ENCODE data around the gene ITGB3. TPM values are rescaled to one million over a fixed set of nuclear protein-coding genes. Genes with fewer than 3 reads are reported as not detected.

ITGB3 gene
- total and polyA plus RNA-seq, 10 of the 15 experiments (the other 5 are each of a cell fraction or from before 2014, with no cell fraction given) = 0.69 to 22.8 (median 13.6) TPM

- ChIA-PET RAD21 (ENCODE audit: unreplicated experiment) (no interaction called here), SMC1A (ENCODE audit: uncharacterized antibody, unreplicated experiment) (interaction anchor here (0.8 kb wide), 1 partner anchor 15 kb away, joined by 3 read pairs; no protein-coding TSS in a partner anchor), CTCF (interaction anchor here (0.9 kb wide), 1 partner anchor 17 kb away, joined by 3 read pairs; no protein-coding TSS in a partner anchor), POLR2A (no interaction called here)
- Histone ChIP-seq H3K4me2 (ENCODE audit: control insufficient read depth, insufficient read depth) (no peak overlapping the region), H3K9me3 (replicated peaks; ENCODE audit: control insufficient read depth, insufficient read depth, low read length) (no peaks in the 10 kb centered on the region; the same call in 2 of the 3 replicates), H3K79me2 (ENCODE audit: control insufficient read depth, insufficient read depth, low read length) (no peaks in the 10 kb centered on the region), H3K9ac (ENCODE audit: control insufficient read depth, insufficient read depth, low read length) (no peak overlapping the region), H3K27me3 (replicated peaks in 1 of 2; ENCODE audit: control insufficient read depth in 2 of 2, insufficient read depth in 2 of 2, low read length in 1 of 2) (no peaks in the 10 kb centered on the region), H4K20me1 (ENCODE audit: control insufficient read depth, insufficient read depth) (no peaks in the 10 kb centered on the region), H3K27ac (ENCODE audit: control insufficient read depth, insufficient read depth) (no peak overlapping the region), H3K4me3 (no peak overlapping the region), H3K4me1 (ENCODE audit: control insufficient read depth, insufficient read depth, low read length) (peaks cover 9% of the 10 kb centered on the region), H3K36me3 (ENCODE audit: control insufficient read depth in 2 of 2, insufficient read depth in 2 of 2, low read length in 1 of 2) (no peaks in the 10 kb centered on the region), H2AFZ (ENCODE audit: control insufficient read depth, low read depth, low read length) (no peak overlapping the region)
- DNase-seq (ENCODE audit: low read depth, low spot score) (no peak), ATAC-seq (no peak), FAIRE-seq (no peak)
- WGBS (ENCODE audit: insufficient coverage, insufficient replicate concordance, low lambda C conversion rate, missing lambda C conversion rate) = 75% methylated on average over 4 of the region's 4 CpGs
- no TSS peak for BruUV-seq (replicated peaks)
- TF ChIP-seq WRNIP1 (IDR thresholded peaks at IDR 0.05; ENCODE audit: borderline replicate concordance, low read depth, low read length) (no peak), SIX5 (IDR thresholded peaks at IDR 0.05; ENCODE audit: low read depth, low read length, severe bottlenecking) (no peak), RUNX3 (IDR thresholded peaks at IDR 0.05; ENCODE audit: low read length) (no peak), NFIC (IDR thresholded peaks at IDR 0.05; ENCODE audit: low read depth, low read length) (no peak), REST (IDR thresholded peaks at IDR 0.05; ENCODE audit: low read depth, low read length) (no peak), HDAC2 (IDR thresholded peaks at IDR 0.05) (no peak), TCF7 (IDR thresholded peaks at IDR 0.05; ENCODE audit: borderline replicate concordance) (no peak), CBFB (IDR thresholded peaks at IDR 0.05; ENCODE audit: low read depth) (no peak), STAT3 (IDR thresholded peaks at IDR 0.05; ENCODE audit: low read depth, low read length) (no peak), MXI1 (IDR thresholded peaks at IDR 0.05; ENCODE audit: low read depth, low read length) (no peak), RAD51 (IDR thresholded peaks at IDR 0.05) (no peak), SMAD1 (IDR thresholded peaks at IDR 0.05; ENCODE audit: low read depth, partially characterized antibody) (no peak), RAD21 (IDR thresholded peaks at IDR 0.05; ENCODE audit: insufficient read depth, low read depth, low read length) (no peak), STAT1 (conservative IDR thresholded peaks at IDR 0.05) (no peak), ZBTB4 (CRISPR knock-in tag; IDR thresholded peaks at IDR 0.05) (no peak), EGR1 (IDR thresholded peaks at IDR 0.05; ENCODE audit: borderline replicate concordance in 1 of 2, low read depth in 2 of 2, low read length in 2 of 2) (no peak), ZBTB33 (IDR thresholded peaks at IDR 0.05) (no peak)
- in situ Hi-C loops (cut with MboI) (no loop called here), intact Hi-C loops (cut with micrococcal nuclease; ENCODE audit: unreplicated experiment) (no loop called here)
These were observed 31.6 kb upstream of the ITGB3 start for GRCh38 chr17:47222047-47222446.
